ENCODE data around the gene ADISSP. TPM values are rescaled to one million over a fixed set of nuclear protein-coding genes. Genes with fewer than 3 reads are reported as not detected.
"Not testable (repeated sequence)": the region's sequence is repeated elsewhere in the genome, so short reads cannot be mapped to it uniquely, and the experiment has no call there.

The ADISSP gene
- total RNA-seq, 1 donor from 2014 or later = 55.8 TPM

DNA sequence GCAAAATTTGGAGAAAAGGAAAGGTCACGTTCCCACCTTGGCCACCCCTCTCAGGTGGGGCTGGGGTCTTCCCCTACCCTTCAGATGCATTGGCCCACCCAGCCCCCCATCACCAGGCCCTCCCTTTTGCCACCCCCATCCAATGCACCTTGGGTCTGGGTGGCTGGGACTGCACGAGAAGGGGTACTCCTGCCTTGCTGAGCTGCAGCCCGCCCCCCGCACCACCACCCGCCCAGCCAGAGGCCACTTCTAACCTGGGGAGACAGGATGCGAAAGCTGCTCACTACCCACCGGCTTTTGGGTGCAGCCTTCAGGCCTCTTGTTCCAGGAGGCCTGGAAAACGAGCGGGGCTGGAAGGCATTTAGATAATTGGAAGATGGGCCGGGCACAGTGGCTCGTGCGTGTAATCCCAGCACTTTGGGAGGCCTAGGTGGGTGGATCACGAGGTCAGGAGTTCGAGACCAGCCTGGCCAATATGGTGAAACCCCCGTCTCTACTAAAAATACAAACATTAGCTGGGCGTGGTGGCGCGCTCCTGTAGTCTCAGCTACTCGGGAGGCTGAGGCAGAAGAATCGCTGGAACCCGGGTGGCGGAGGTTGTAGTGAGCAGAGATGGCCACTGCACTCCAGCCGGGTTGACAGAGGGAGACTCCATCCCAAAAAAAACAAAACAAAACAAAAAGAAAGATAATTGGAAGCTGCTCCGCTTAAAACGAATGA lies 27.3 kb upstream of the ADISSP start:
- intact Hi-C loops (cut with micrococcal nuclease) = loop anchor here (1.0 kb wide), 1 partner anchor 16 kb away; no protein-coding TSS in a partner anchor
- no peaks in the 10 kb centered on the region for H3K9me3 Mint-ChIP-seq
- peak overlapping the region; percentile 98 for H3K27ac Mint-ChIP-seq
- no peaks in the 10 kb centered on the region for H3K27me3 Mint-ChIP-seq (ENCODE audit: low read depth)
- peak overlapping the region; percentile 90 for H3K4me3 Mint-ChIP-seq (ENCODE audit: low read depth)
- DNase-seq (ENCODE audit: low spot score) = no peak
- peaks cover 36% of the 10 kb centered on the region for H3K4me1 Mint-ChIP-seq (ENCODE audit: low read depth)
- peaks cover 32% of the 10 kb centered on the region for H3K36me3 Mint-ChIP-seq (ENCODE audit: low read depth)

- H3K27me3 Mint-ChIP-seq (ENCODE audit: low read depth); DNase-seq (ENCODE audit: low spot score); H3K9me3 Mint-ChIP-seq; intact Hi-C loops (cut with micrococcal nuclease); H3K4me3 Mint-ChIP-seq (ENCODE audit: low read depth); H3K27ac Mint-ChIP-seq: not testable (repeated sequence)
- H3K4me1 Mint-ChIP-seq (ENCODE audit: low read depth) = peaks cover 30% of the 10 kb centered on the region
- peaks cover 26% of the 10 kb centered on the region for H3K36me3 Mint-ChIP-seq (ENCODE audit: low read depth)
These were observed 26.6 kb upstream of the ADISSP start for GRCh38 chr20:3794168-3794567.

GRCh38 chr20:3789201-3789600 lies 21.6 kb upstream of the ADISSP start:
- H3K9me3 Mint-ChIP-seq; intact Hi-C loops (cut with micrococcal nuclease); H3K27me3 Mint-ChIP-seq (ENCODE audit: low read depth); H3K36me3 Mint-ChIP-seq (ENCODE audit: low read depth); DNase-seq (ENCODE audit: low spot score); H3K27ac Mint-ChIP-seq; H3K4me3 Mint-ChIP-seq (ENCODE audit: low read depth): not testable (repeated sequence)
- H3K4me1 Mint-ChIP-seq (ENCODE audit: low read depth) = peaks cover 26% of the 10 kb centered on the region

DNA sequence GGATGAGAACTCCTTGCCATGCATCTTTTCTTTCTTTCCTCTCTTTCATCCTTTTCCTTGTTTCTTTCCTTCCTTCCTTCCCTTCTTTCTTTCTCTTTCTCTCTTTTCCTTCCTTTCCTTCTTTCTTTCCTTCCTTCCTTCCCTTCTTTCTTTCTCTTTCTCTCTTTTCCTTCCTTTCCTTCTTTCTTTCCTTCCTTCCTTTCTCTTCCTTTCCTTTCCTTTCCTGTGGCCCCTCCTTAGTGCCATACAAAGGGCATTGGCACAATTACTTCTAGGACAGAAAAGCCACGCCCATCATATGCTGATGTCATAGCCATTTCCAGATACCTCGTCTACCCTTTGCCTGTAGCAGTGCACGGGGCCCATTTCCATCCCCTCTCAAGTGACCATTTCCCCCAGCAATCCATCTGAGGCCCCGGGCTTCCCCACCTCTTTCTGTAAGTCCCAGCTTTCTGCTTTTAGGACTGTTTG lies 21.2 kb upstream of the ADISSP start:
- Mint-ChIP-seq H3K4me3 (ENCODE audit: low read depth) (peak overlapping the region; percentile 67), H3K36me3 (ENCODE audit: low read depth) (peaks cover 11% of the 10 kb centered on the region), H3K9me3 (no peaks in the 10 kb centered on the region), H3K4me1 (ENCODE audit: low read depth) (peaks cover 26% of the 10 kb centered on the region), H3K27me3 (ENCODE audit: low read depth) (no peaks in the 10 kb centered on the region), H3K27ac (peak overlapping the region; percentile 13)
- intact Hi-C loops (cut with micrococcal nuclease) = no loop called here
- DNase-seq (ENCODE audit: low spot score) = no peak

DNA sequence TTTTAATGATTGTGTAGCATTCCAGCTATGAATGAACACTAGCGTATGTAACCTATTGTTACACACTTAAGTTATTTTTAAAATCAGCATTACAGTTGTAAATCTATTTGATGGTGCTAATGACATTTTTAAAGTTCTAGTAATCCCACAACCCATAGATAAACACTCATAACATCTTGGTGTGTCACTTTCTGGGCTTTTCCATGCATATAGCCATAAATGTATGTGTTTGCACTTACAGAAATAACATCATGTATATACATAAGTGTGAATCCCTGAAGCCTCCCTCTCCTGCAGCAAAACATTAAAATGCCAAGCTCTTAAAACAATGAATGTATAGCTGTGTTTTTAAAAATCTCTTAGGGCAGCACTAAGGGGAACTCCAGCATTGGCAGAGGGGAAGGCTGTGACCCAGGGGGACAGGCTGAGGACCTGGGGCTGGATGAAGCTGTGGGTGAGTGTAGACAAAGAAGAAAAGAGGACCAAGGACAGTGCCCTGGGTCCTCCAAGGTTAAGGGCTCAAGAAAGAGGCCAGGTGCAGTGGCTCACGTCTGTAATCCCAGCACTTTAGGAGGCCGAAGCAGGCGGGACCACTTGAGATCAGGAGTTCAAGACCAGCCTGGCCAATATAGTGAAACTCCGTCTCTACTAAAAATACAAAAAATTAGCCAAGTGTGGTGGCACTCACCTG lies 19.9 kb upstream of the ADISSP start:
- DNase-seq (ENCODE audit: low spot score) = no peak
- Mint-ChIP-seq H3K9me3 (no peaks in the 10 kb centered on the region), H3K4me1 (ENCODE audit: low read depth) (peaks cover 31% of the 10 kb centered on the region), H3K27ac (peak overlapping the region; percentile 8), H3K4me3 (ENCODE audit: low read depth) (peak overlapping the region; percentile 70), H3K36me3 (ENCODE audit: low read depth) (peaks cover 16% of the 10 kb centered on the region), H3K27me3 (ENCODE audit: low read depth) (no peaks in the 10 kb centered on the region)
- intact Hi-C loops (cut with micrococcal nuclease) = loop anchor here (2.0 kb wide), 3 partner anchors 23 to 67 kb away; partner anchors contain the start of gene MAVS

DNA sequence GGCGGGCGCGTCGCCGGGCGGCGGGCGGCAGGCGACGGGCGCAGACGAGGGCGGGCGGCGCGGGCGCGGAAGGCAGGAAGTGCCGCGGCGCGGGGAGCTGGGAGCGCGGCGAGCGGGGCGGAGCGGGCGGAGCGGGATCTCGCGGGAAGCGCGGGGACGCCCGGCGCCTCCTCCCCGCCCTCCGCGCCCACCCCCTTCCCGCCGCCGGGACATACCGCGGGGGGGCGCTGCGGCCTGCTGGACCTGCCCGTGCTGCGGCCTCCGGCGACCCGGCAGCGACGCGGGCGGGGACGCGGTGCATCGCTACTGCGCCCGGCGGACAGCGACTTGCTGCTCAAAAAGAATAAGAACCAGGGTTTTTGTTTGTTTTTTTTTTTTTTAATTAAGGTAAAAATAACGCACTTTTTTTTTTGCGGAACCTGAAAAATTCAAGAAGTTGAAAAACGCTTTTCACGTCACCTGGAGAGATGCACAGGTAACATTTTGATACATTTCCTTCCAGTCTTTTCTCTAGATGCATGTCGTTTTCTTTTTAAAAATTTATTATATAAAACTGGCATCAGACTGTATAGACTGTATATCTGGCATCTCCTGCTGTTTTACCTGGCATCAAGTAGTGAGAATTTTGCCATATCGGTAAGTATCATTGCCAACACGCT lies 19.2 kb upstream of the ADISSP start, which contains the start of gene CENPB:
CENPB (minus strand) TSS at position 76 of the 659 bp plus-strand sequence. CDS start 257 bp downstream, outside the sequence.
- peak within 1 kb of the TSS; percentile 83 for H3K4me3 Mint-ChIP-seq (ENCODE audit: low read depth)
- peaks cover 32% of the 10 kb centered on the region for H3K4me1 Mint-ChIP-seq (ENCODE audit: low read depth)
- H3K27me3 Mint-ChIP-seq (ENCODE audit: low read depth) = no peaks in the 10 kb centered on the region
- intact Hi-C loops (cut with micrococcal nuclease) = loop anchor here (1.0 to 2.0 kb wide), 5 partner anchors 10 to 68 kb away; partner anchors contain the start of genes AP5S1, CDC25B and MAVS
- peak; percentile 88 for DNase-seq (ENCODE audit: low spot score)
- H3K27ac Mint-ChIP-seq = peak within 1 kb of the TSS; percentile 8
- peaks cover 16% of the 10 kb centered on the region for H3K36me3 Mint-ChIP-seq (ENCODE audit: low read depth)
- no peaks in the 10 kb centered on the region for H3K9me3 Mint-ChIP-seq

DNA sequence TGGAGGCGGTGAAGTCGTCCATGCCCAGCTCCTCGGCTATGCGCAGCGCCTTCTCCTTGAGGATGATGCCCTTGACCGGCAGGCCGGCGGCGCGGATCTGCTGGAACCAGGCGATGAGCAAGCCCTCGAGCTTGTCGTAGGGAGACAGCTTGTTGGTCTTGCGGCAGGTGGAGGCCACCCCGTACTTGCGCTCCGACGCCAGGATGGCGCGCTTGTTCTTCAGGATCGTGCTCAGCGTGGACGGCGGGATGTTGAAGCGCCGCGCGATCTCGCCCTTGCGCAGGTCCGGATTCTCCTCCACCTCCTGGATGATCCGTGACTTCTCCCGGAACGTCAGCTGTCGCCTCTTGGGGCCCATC lies 18.6 kb upstream of the ADISSP start:
- H3K4me3 Mint-ChIP-seq (ENCODE audit: low read depth) = peak overlapping the region; percentile 83
- no peaks in the 10 kb centered on the region for H3K27me3 Mint-ChIP-seq (ENCODE audit: low read depth)
- no peak overlapping the region for H3K27ac Mint-ChIP-seq
- H3K4me1 Mint-ChIP-seq (ENCODE audit: low read depth) = peaks cover 38% of the 10 kb centered on the region
- peaks cover 16% of the 10 kb centered on the region for H3K36me3 Mint-ChIP-seq (ENCODE audit: low read depth)
- no peaks in the 10 kb centered on the region for H3K9me3 Mint-ChIP-seq
- no peak for DNase-seq (ENCODE audit: low spot score)
- intact Hi-C loops (cut with micrococcal nuclease) = loop anchor here (1.0 to 2.0 kb wide), 5 partner anchors 10 to 69 kb away; partner anchors contain the start of genes AP5S1, CDC25B and MAVS

GRCh38 chr20:3785240-3786125 lies 17.9 kb upstream of the ADISSP start:
- H3K27ac Mint-ChIP-seq = no peak overlapping the region
- H3K4me3 Mint-ChIP-seq (ENCODE audit: low read depth) = peak overlapping the region; percentile 38
- no peak for DNase-seq (ENCODE audit: low spot score)
- H3K4me1 Mint-ChIP-seq (ENCODE audit: low read depth) = peaks cover 43% of the 10 kb centered on the region
- H3K36me3 Mint-ChIP-seq (ENCODE audit: low read depth) = peaks cover 16% of the 10 kb centered on the region
- intact Hi-C loops (cut with micrococcal nuclease) = loop anchor here (1.0 to 2.0 kb wide), 5 partner anchors 11 to 69 kb away; partner anchors contain the start of genes AP5S1, CDC25B and MAVS
- no peaks in the 10 kb centered on the region for H3K9me3 Mint-ChIP-seq
- peaks cover 2% of the 10 kb centered on the region for H3K27me3 Mint-ChIP-seq (ENCODE audit: low read depth)

DNA sequence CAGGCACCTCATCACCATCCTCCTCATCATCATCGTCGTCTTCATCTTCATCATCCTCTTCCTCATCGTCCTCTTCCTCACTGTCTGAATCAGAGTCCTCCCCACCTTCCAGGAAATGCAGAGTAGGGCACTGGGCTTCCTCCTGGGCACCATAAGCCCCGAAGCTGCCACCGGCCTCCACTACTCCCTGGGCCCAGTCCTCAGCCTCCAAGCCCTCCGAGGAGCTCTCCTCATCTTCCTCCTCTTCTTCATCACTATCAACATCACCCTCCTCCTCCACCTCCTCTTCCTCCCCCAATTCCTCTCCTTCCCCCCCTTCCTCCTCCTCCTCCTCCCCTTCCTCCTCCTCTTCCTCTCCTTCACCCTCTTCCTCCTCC lies 17.3 kb upstream of the ADISSP start:
- peaks cover 5% of the 10 kb centered on the region for H3K27me3 Mint-ChIP-seq (ENCODE audit: low read depth)
- no peak for DNase-seq (ENCODE audit: low spot score)
- peak overlapping the region; percentile 60 for H3K4me3 Mint-ChIP-seq (ENCODE audit: low read depth)
- intact Hi-C loops (cut with micrococcal nuclease) = no loop called here
- H3K9me3 Mint-ChIP-seq = no peaks in the 10 kb centered on the region
- peaks cover 45% of the 10 kb centered on the region for H3K4me1 Mint-ChIP-seq (ENCODE audit: low read depth)
- no peak overlapping the region for H3K27ac Mint-ChIP-seq
- H3K36me3 Mint-ChIP-seq (ENCODE audit: low read depth) = peaks cover 16% of the 10 kb centered on the region

- Mint-ChIP-seq H3K36me3 (ENCODE audit: low read depth) (peaks cover 16% of the 10 kb centered on the region), H3K9me3 (no peaks in the 10 kb centered on the region), H3K4me1 (ENCODE audit: low read depth) (peaks cover 45% of the 10 kb centered on the region), H3K27me3 (ENCODE audit: low read depth) (peaks cover 10% of the 10 kb centered on the region), H3K4me3 (ENCODE audit: low read depth) (peak overlapping the region; percentile 60), H3K27ac (no peak overlapping the region)
- DNase-seq (ENCODE audit: low spot score) = no peak
- intact Hi-C loops (cut with micrococcal nuclease) = no loop called here
These were observed 16.8 kb upstream of the ADISSP start for GRCh38 chr20:3784216-3784853.

DNA sequence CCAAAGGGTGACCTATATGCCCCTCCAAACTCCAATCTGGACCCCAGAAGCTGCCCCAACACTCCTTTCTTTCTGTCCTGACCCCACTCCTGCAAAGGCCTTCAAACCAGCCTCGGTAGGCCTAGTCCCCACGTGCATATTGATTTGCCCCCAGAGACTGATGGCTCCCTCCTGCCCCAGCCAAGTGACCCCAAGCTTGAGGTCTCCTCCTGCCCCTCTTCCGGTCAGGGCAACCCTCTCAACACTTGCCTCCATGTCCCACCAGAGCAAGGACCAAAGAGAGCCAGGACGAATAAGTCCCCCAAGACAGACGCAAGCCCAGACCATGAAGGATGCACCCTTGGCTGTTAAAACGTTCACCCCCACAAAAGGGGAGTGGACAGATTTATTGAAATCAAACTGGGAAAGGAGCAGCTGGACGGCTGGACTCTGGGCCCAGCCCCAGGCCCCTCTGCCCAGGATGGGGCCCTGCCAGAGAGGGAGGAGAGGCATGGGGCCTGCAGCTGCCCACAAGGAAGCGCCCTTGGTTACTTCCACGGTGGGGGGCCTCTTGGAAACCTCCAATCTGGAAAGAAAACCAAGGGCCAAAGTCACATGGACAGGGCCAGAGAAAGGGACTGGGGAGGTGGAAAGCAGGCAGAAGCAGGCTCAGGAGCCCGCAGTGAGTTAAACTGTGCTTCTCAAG lies 16.1 kb upstream of the ADISSP start:
- H3K9me3 Mint-ChIP-seq = no peaks in the 10 kb centered on the region
- H3K4me3 Mint-ChIP-seq (ENCODE audit: low read depth) = peak overlapping the region; percentile 9
- no peak overlapping the region for H3K27ac Mint-ChIP-seq
- DNase-seq (ENCODE audit: low spot score) = no peak
- intact Hi-C loops (cut with micrococcal nuclease) = no loop called here
- H3K4me1 Mint-ChIP-seq (ENCODE audit: low read depth) = peaks cover 40% of the 10 kb centered on the region
- peaks cover 16% of the 10 kb centered on the region for H3K27me3 Mint-ChIP-seq (ENCODE audit: low read depth)
- H3K36me3 Mint-ChIP-seq (ENCODE audit: low read depth) = peaks cover 16% of the 10 kb centered on the region
